ENCODE data around the gene UTP14C.
"Not testable (repeated sequence)": the region's sequence is repeated elsewhere in the genome, so short reads cannot be mapped to it uniquely, and the experiment has no call there.

Gene UTP14C

GRCh38 chr13:52024481-52024880 lies at the start of gene UTP14C:
Gene UTP14C (plus strand): TSS chr13:52024691. CDS start chr13:52028805, 4,114 bp downstream.
- DNase-seq (ENCODE audit: low spot score), result no peak

GRCh38 chr13:51976423-51976822 lies 48.1 kb upstream of the UTP14C start:
- DNase-seq (ENCODE audit: low spot score), result peak; percentile 23

- no peak for DNase-seq (ENCODE audit: low spot score)
These were observed 47.6 kb upstream of the UTP14C start for GRCh38 chr13:51976890-51977289.

GRCh38 chr13:51977625-51978024 lies 46.9 kb upstream of the UTP14C start:
- no peak for DNase-seq (ENCODE audit: low spot score)

GRCh38 chr13:51978796-51979556 lies 45.5 kb upstream of the UTP14C start:
- DNase-seq (ENCODE audit: low spot score), result peak; percentile 78

- no peak for DNase-seq (ENCODE audit: low spot score)
These were observed 43.6 kb upstream of the UTP14C start for GRCh38 chr13:51980908-51981307.

- no peak for DNase-seq (ENCODE audit: low spot score)
These were observed 43.1 kb upstream of the UTP14C start for GRCh38 chr13:51981355-51981754.

- DNase-seq (ENCODE audit: low spot score), result not testable (repeated sequence)
These were observed 41.2 kb upstream of the UTP14C start for GRCh38 chr13:51983292-51983691.

- DNase-seq (ENCODE audit: low spot score), result not testable (repeated sequence)
These were observed 39.6 kb upstream of the UTP14C start for GRCh38 chr13:51984904-51985303.

- no peak for DNase-seq (ENCODE audit: low spot score)
These were observed 35.4 kb upstream of the UTP14C start for GRCh38 chr13:51988988-51989618.

GRCh38 chr13:51993713-51994112 lies 30.8 kb upstream of the UTP14C start:
- DNase-seq (ENCODE audit: low spot score), result peak; percentile 40

- peak; percentile 73 for DNase-seq (ENCODE audit: low spot score)
These were observed 28.6 kb upstream of the UTP14C start for GRCh38 chr13:51995677-51996551.

- DNase-seq (ENCODE audit: low spot score), result no peak
These were observed 27.9 kb upstream of the UTP14C start for GRCh38 chr13:51996641-51997040.

GRCh38 chr13:51997186-51997585 lies 27.3 kb upstream of the UTP14C start:
- no peak for DNase-seq (ENCODE audit: low spot score)

- DNase-seq (ENCODE audit: low spot score), result no peak
These were observed 26.7 kb upstream of the UTP14C start for GRCh38 chr13:51997641-51998330.

- no peak for DNase-seq (ENCODE audit: low spot score)
These were observed 25.6 kb upstream of the UTP14C start for GRCh38 chr13:51998723-51999509.

GRCh38 chr13:51999510-51999911 lies 25.0 kb upstream of the UTP14C start:
- DNase-seq (ENCODE audit: low spot score), result no peak

GRCh38 chr13:51999921-52000320 lies 24.6 kb upstream of the UTP14C start:
- DNase-seq (ENCODE audit: low spot score), result no peak

- DNase-seq (ENCODE audit: low spot score), result peak; percentile 74
These were observed 23.3 kb upstream of the UTP14C start for GRCh38 chr13:52001120-52001731.

GRCh38 chr13:52002361-52002760 lies 22.1 kb upstream of the UTP14C start:
- DNase-seq (ENCODE audit: low spot score), result no peak

GRCh38 chr13:52003541-52003940 lies 20.9 kb upstream of the UTP14C start:
- DNase-seq (ENCODE audit: low spot score), result no peak
